HepG2 (cell line): ENCODE results near the gene APC2. TPM values are rescaled to one million over a fixed set of nuclear protein-coding genes. Genes with fewer than 3 reads are reported as not detected.

ENCODE experiments used
- ATAC-seq: fragments of 200-7000 bp; cut with Tn5 transposase; 3 replicates; pipeline ENCODE4 v1.9.1; 2020; ENCODE audit warnings: mild to moderate bottlenecking, moderate library complexity
- BruUV-seq: library from RNA; stranded (reverse); fragments of 400-500 nt; replicated peaks from 2 replicates; lab custom pipeline; 2021; lab: Mats Ljungman, UMichigan
- CTCF ChIA-PET: fragments of 300-600 bp; formaldehyde crosslinking; extraction: SDS; loops from one replicate; lab custom pipeline; 2021; ENCODE audit warnings: low total read pairs, inconsistent platforms, low intra/inter-chr PET ratio; lab: Yijun Ruan, JAX
- POLR2A ChIA-PET: fragments of 350-600 bp; sonication (Branson Sonifier 250); formaldehyde crosslinking; loops from one replicate; lab custom pipeline; 2020; ENCODE audit warnings: antibody characterized with exemption, inconsistent platforms; lab: Yijun Ruan, JAX
- DNase-seq: peaks from one replicate; pipeline ENCODE4 v3.0.0-alpha.2; 2015; ENCODE audit warnings: low spot score
- FAIRE-seq: peaks from 3 replicates; lab custom pipeline; 2011; peaks lifted over from hg19 to GRCh38; lab: Jason Lieb, UNC
- H2AFZ ChIP-seq: one replicate; pipeline ENCODE4 v1.6.1; 2011; ENCODE audit warnings: low read length, inconsistent platforms
- H3K27ac ChIP-seq: fragments of 300-600 bp; 3 replicates; pipeline ENCODE4 v1.8.0; 2011; ENCODE audit warnings: mixed run types, mild to moderate bottlenecking, mixed read lengths, low read length, inconsistent platforms; ENCODE audit not compliant: insufficient read depth; ENCODE audit errors: extremely low read length
- H3K27me3 ChIP-seq, 2 experiments: fragments of 200-600 bp in 1 of 2; 2 replicates in 1 of 2; 3 replicates in 1 of 2; pipeline versions ENCODE4 v1.6.0 to v1.8.0; 2011; ENCODE audit warnings: low read length in 2 of 2, mild to moderate bottlenecking in 2 of 2, moderate library complexity in 2 of 2, inconsistent platforms in 1 of 2; ENCODE audit not compliant: insufficient read depth in 2 of 2, control insufficient read depth in 1 of 2
- H3K36me3 ChIP-seq, 2 experiments: fragments of 200-600 bp in 1 of 2; replicated peaks in 1 of 2; 2 replicates in 1 of 2; 3 replicates in 1 of 2; pipeline versions ENCODE4 v1.5.1 to v1.8.0; 2011; ENCODE audit warnings: low read length in 2 of 2, inconsistent platforms in 1 of 2; ENCODE audit not compliant: insufficient read depth in 2 of 2, control insufficient read depth in 1 of 2
- H3K4me1 ChIP-seq: 2 replicates; pipeline ENCODE4 v1.5.1; 2012; ENCODE audit warnings: low read length, inconsistent platforms; ENCODE audit not compliant: insufficient read depth
- H3K4me2 ChIP-seq: 2 replicates; pipeline ENCODE4 v1.6.0; 2011; ENCODE audit warnings: low read depth, low read length, inconsistent platforms
- H3K4me3 ChIP-seq, 3 experiments: fragments of 200-600 bp in 1 of 3; sonication (generic), shearing (Covaris generic) in 1 of 3; replicated peaks in 1 of 3; 2 replicates each; pipeline ENCODE4 v1.5.1; 2011 to 2016; ENCODE audit warnings: low read length in 3 of 3, inconsistent platforms in 2 of 3, low read depth in 2 of 3, mild to moderate bottlenecking in 2 of 3, control low read depth in 1 of 3, mixed read lengths in 1 of 3; ENCODE audit not compliant: insufficient read depth in 1 of 3
- H3K79me2 ChIP-seq: one replicate; pipeline ENCODE4 v1.6.1; 2011; ENCODE audit warnings: low read length, inconsistent platforms; ENCODE audit not compliant: insufficient read depth
- H3K9ac ChIP-seq: 2 replicates; pipeline ENCODE4 v1.6.0; 2011; ENCODE audit warnings: mild to moderate bottlenecking, low read depth, low read length, inconsistent platforms; ENCODE audit not compliant: insufficient read depth
- H3K9me3 ChIP-seq: 2 replicates; pipeline ENCODE4 v1.5.1; 2012; ENCODE audit warnings: mild to moderate bottlenecking, low read length
- H4K20me1 ChIP-seq: 2 replicates; pipeline ENCODE4 v1.6.0; 2011; ENCODE audit warnings: inconsistent platforms, mild to moderate bottlenecking, low read length, moderate library complexity; ENCODE audit not compliant: insufficient read depth
- ATF7 ChIP-seq, 2 experiments: fragments of 450-650 bp in 1 of 2; sonication (generic) in 1 of 2; formaldehyde crosslinking in 1 of 2; IDR thresholded peaks; 2 replicates each; pipeline versions ENCODE4 v1.4.0 to v1.6.1; 2016 to 2020; ENCODE audit warnings: antibody characterized with exemption in 1 of 2, mild to moderate bottlenecking in 1 of 2, missing genetic modification reagents in 1 of 2
- CCDC6 ChIP-seq: sonication (generic); formaldehyde crosslinking; IDR thresholded peaks from 2 replicates; pipeline ENCODE4 v1.8.1; 2022; ENCODE audit warnings: mild to moderate bottlenecking, missing genetic modification reagents, moderate library complexity
- DZIP1 ChIP-seq: sonication (generic); formaldehyde crosslinking; IDR thresholded peaks from 2 replicates; pipeline ENCODE4 v1.5.0; 2020; ENCODE audit warnings: mild to moderate bottlenecking, missing genetic modification reagents
- ELF4 ChIP-seq: sonication (generic); formaldehyde crosslinking; IDR thresholded peaks from 2 replicates; pipeline ENCODE4 v1.5.0; 2020; ENCODE audit warnings: missing genetic modification reagents, mild to moderate bottlenecking, moderate library complexity, borderline replicate concordance
- HDAC1 ChIP-seq: sonication (generic); formaldehyde crosslinking; IDR thresholded peaks from 2 replicates; pipeline ENCODE4 v1.5.1; 2020; ENCODE audit warnings: mild to moderate bottlenecking, missing genetic modification reagents
- SNRNP70 ChIP-seq: fragments of 200-400 bp; formaldehyde crosslinking; IDR thresholded peaks from 2 replicates; pipeline ENCODE4 v1.6.1; 2017; ENCODE audit warnings: mild to moderate bottlenecking, low read depth, low read length, moderate library complexity
- UBTF ChIP-seq: sonication (generic); formaldehyde crosslinking; IDR thresholded peaks from 2 replicates; pipeline ENCODE4 v1.4.0; 2020; ENCODE audit warnings: mild to moderate bottlenecking, missing genetic modification reagents
- ZBTB38 ChIP-seq: sonication (generic); formaldehyde crosslinking; IDR thresholded peaks from 2 replicates; pipeline ENCODE4 v1.5.1; 2020; ENCODE audit warnings: mild to moderate bottlenecking, missing genetic modification reagents
- ZNF18 ChIP-seq: sonication (generic); formaldehyde crosslinking; IDR thresholded peaks from 2 replicates; pipeline ENCODE4 v1.8.0; 2022; ENCODE audit warnings: mild to moderate bottlenecking, missing genetic modification reagents; ENCODE audit not compliant: insufficient replicate concordance
- ZNF20 ChIP-seq: sonication (generic); formaldehyde crosslinking; IDR thresholded peaks from 2 replicates; pipeline ENCODE4 v1.4.0; 2020; ENCODE audit warnings: mild to moderate bottlenecking, moderate library complexity, missing genetic modification reagents
- ZNF235 ChIP-seq: sonication (generic); formaldehyde crosslinking; IDR thresholded peaks from 2 replicates; pipeline ENCODE4 v1.8.1; 2023; ENCODE audit warnings: mild to moderate bottlenecking, missing genetic modification reagents, borderline replicate concordance
- ZNF572 ChIP-seq: sonication (generic); formaldehyde crosslinking; IDR thresholded peaks from 2 replicates; pipeline ENCODE4 v1.5.1; 2020; ENCODE audit warnings: mild to moderate bottlenecking, missing genetic modification reagents
- WGBS: methylation state at CpG from one replicate; pipeline ENCODE4 v1.1.6; 2017; ENCODE audit warnings: low lambda C conversion rate; 5-methylcytosine and 5-hydroxymethylcytosine counted together
- in situ Hi-C: cut with HindIII; loops from 2 replicates; pipeline ENCODE4 v1.10.0; 2017; ENCODE audit warnings: low pct_unique_long_range_greater_than_20kb; ENCODE audit not compliant: extremely low pct_ligation_motif_present
- intact Hi-C: fragments of 100-400 bp; cut with micrococcal nuclease; formaldehyde crosslinking; loops from one replicate; pipeline ENCODE4 v1.10.0; 2022; ENCODE audit not compliant: unreplicated experiment
- polyA plus RNA-seq, 8 experiments: library from polyadenylated mRNA; depleted of rRNA in 3 of 8; stranded (reverse) in 7 of 8; unstranded in 1 of 8; fragments of >200 nt; fragmentation: Illumina TruSeq in 4 of 8; extraction: Trizol in 4 of 8; gene quantifications; 2 replicates each; pipeline versions ENCODE4 v1.2.1 to v1.2.3, GENCODE V29; 2011 to 2016; ENCODE audit warnings: low read depth in 4 of 8, missing spikeins in 1 of 8, mixed read lengths in 1 of 8; ENCODE audit not compliant: insufficient read depth in 1 of 8
- total RNA-seq, 5 experiments: library from RNA; depleted of rRNA; stranded (reverse); fragments of >200 nt; fragmentation: Illumina TruSeq; extraction: Trizol; gene quantifications; 2 replicates each; pipeline ENCODE4 v1.2.3, GENCODE V29; 2016; ENCODE audit warnings: low read depth in 1 of 5

The APC2 gene
- total and polyA plus RNA-seq, 2 of the 13 experiments (the other 11 are each of a cell fraction or from before 2014, with no cell fraction given): 0.08 to 0.22 TPM

- no peak for TF ChIP-seq SNRNP70
Observed at GRCh38 chr19:1412995-1413800, 36.7 kb upstream of the APC2 start (continued).

- H3K4me3 ChIP-seq: peak overlapping the region in 1 of 3 experiments; percentile 38; a peak in 2 of 6 replicates
- no peak for DNase-seq
- H3K4me2 ChIP-seq: peak overlapping the region; percentile 66
- peaks cover 19 to 49% of the 10 kb centered on the region in 2 experiments for H3K36me3 ChIP-seq
- H2AFZ ChIP-seq: no peak overlapping the region
- peak overlapping the region; percentile 66; the same call in 1 of the 2 replicates for H3K9ac ChIP-seq
- 89% methylated on average over 26 of the region's 28 CpGs for WGBS
- CTCF ChIA-PET: no interaction called here
- in situ Hi-C loops (no loop called here), intact Hi-C loops (no loop called here)
- BruUV-seq: no TSS peak
- H3K4me1 ChIP-seq: peaks cover 60% of the 10 kb centered on the region
- H3K27ac ChIP-seq: peak overlapping the region; percentile 82
- no peak for ATAC-seq
- H3K27me3 ChIP-seq: no peaks in the 10 kb centered on the region
- POLR2A ChIA-PET: interaction anchor here (1.1 to 2.1 kb wide), 2 partner anchors 8 to 147 kb away, joined by 7 to 8 read pairs; partner anchors contain the start of gene CIRBP
- no peak for FAIRE-seq
- no peaks in the 10 kb centered on the region for H3K9me3 ChIP-seq
- H3K79me2 ChIP-seq: peaks cover 84% of the 10 kb centered on the region
- H4K20me1 ChIP-seq: peaks cover 77% of the 10 kb centered on the region
- TF ChIP-seq ZBTB38 (CRISPR knock-in tag) (peak; percentile 71), HDAC1 (CRISPR knock-in tag) (no peak), DZIP1 (CRISPR knock-in tag) (0 out of 2 replicates have a peak, but pooled peaks have one; percentile 3), ZNF572 (no peak), ZNF20 (CRISPR knock-in tag) (no peak), ZNF235 (CRISPR knock-in tag) (0 out of 2 replicates have a peak, but pooled peaks have one; percentile 1), ATF7 (IDR thresholded peaks at IDR 0.05) (no peak), ATF7 (CRISPR knock-in tag; IDR thresholded peaks at IDR 0.05) (no peak), ZNF18 (CRISPR knock-in tag) (peak; percentile 61), UBTF (0 out of 2 replicates have a peak, but pooled peaks have one; percentile 2), CCDC6 (CRISPR knock-in tag) (no peak), ELF4 (CRISPR knock-in tag) (no peak)
Observed at GRCh38 chr19:1416014-1416841, 33.7 kb upstream of the APC2 start.
